HT1080 (cell line): ENCODE results near the gene ACAT2. TPM values are rescaled to one million over a fixed set of nuclear protein-coding genes. Genes with fewer than 3 reads are reported as not detected.
"Not testable (repeated sequence)": the region's sequence is repeated elsewhere in the genome, so short reads cannot be mapped to it uniquely, and the experiment has no call there.

Experiments used
- DNase-seq: peaks from one replicate; pipeline ENCODE4 v3.0.0-alpha.2; 2015; ENCODE audit warnings: low read depth
- total RNA-seq: library from RNA; depleted of rRNA; stranded (reverse); fragments of >200 nt; shearing (Covaris generic); gene quantifications from 2 replicates; pipeline ENCODE4 v1.2.3, GENCODE V29; 2014

The ACAT2 gene
- total RNA-seq, 1 experiment from 2014 or later = 97.0 TPM

GRCh38 chr6:159762681-159763293 is 942 bp downstream of the ACAT2 start:
- DNase-seq = no peak

DNA sequence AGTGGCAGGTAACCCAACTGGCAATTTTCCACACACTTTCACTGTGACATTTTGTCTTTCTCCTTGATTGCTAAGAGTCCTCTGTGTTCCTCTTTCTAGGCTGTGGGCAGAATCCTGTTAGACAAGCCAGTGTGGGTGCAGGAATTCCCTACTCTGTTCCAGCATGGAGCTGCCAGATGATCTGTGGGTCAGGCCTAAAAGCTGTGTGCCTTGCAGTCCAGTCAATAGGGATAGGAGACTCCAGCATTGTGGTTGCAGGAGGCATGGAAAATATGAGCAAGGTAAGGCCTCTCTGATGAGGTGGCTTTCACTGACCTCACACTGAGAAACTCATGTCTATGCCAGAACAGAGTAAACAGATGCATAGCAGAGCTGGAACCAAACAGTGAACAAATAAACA is 5.1 kb downstream of the ACAT2 start:
- no peak for DNase-seq

- no peak for DNase-seq
Observed at GRCh38 chr6:159769470-159769869, 7.6 kb downstream of the ACAT2 start.

DNA sequence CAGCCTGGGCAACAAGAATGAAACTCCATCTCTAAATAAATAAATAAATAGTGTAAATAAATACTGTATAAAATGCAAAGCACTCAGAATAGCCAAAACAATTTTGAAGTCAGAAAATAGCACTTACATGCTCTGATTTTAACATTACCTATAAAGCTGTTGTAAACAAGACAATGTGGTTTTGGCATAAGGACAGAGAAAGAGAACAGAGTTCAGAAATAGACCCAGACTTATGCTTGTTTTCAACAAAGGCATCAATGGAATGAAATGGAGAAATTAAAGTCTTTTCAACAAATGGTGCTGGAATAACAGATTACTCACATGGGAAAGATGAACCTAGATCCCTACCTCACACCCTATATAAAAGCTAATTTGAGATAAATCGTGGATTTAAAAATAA is 10.4 kb downstream of the ACAT2 start:
- DNase-seq = no peak

GRCh38 chr6:159777240-159777904 is 15.5 kb downstream of the ACAT2 start:
- DNase-seq = no peak

- no peak for DNase-seq
Observed at GRCh38 chr6:159778131-159778530, 16.3 kb downstream of the ACAT2 start.

DNA sequence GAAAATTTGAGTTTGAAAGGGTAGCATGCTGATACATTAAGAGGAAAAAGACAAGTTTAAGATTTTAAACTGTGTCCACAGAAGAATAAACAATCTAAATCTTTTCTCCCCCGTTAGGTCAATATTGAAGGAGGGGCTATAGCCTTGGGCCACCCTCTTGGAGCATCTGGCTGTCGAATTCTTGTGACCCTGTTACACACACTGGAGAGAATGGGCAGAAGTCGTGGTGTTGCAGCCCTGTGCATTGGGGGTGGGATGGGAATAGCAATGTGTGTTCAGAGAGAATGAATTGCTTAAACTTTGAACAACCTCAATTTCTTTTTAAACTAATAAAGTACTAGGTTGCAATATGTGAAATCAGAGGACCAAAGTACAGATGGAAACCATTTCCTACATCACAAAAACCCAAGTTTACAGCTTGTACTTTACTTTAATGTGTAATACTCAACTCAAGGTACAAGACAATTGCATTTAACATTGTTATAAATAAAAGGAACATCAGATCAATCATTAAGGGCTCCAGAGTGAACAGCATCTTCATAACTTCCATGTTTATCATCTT is 16.8 kb downstream of the ACAT2 start:
- no peak for DNase-seq

- no peak for DNase-seq
Observed at GRCh38 chr6:159788276-159788675, 26.4 kb downstream of the ACAT2 start.

- DNase-seq = peak; percentile 13
Observed at GRCh38 chr6:159788753-159789376, 27.0 kb downstream of the ACAT2 start.

GRCh38 chr6:159789377-159790148 is 27.7 kb downstream of the ACAT2 start, which contains the start of gene TCP1:
TCP1 (minus strand) TSS chr6:159789602; CDS start chr6:159789468, 134 bp downstream.
- peak; percentile 99 for DNase-seq

DNA sequence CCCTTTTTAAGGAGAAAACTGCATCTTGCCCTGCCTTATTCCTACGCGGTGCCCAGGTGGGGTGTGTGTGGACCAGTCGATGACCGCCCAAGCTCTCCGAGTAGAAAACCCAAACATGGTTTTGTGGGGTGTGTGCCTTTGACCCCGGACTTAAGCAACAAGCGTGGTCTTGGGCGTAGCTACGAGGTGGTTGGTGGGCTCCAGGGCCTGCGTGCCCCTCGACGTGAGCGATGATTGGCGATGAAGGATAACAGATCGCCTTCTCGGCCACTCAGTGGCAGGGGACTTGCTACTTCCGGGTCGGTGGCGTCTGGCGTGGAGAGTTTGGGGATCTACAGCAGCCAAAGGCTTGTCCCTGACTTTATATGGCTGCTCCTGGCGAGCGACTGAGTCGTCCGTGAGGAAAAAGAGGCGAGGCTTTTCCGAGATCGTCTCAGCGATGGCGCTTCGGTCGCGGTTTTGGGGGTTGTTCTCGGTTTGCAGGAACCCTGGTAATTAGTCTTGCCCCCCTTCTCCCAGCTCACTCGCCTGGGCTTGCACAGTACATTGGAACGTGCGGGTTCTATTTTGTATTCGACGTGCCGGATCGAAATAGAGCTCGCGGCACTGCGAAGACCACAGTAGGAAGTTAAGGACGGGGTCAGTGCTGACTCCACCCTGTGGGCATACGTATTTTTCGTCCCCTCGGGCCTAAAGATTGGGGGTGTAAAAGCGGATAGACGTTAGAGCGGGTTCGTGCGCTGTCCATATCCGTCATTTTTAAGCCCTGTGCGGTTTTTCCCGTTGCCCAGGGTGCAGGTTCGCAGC is 28.5 kb downstream of the ACAT2 start, which contains the start of gene MRPL18:
Gene MRPL18, plus strand, starts transcription at position 319 of the 807 bp plus-strand sequence. Its CDS starts 121 bp downstream, at position 440.
- peak; percentile 97 for DNase-seq

DNA sequence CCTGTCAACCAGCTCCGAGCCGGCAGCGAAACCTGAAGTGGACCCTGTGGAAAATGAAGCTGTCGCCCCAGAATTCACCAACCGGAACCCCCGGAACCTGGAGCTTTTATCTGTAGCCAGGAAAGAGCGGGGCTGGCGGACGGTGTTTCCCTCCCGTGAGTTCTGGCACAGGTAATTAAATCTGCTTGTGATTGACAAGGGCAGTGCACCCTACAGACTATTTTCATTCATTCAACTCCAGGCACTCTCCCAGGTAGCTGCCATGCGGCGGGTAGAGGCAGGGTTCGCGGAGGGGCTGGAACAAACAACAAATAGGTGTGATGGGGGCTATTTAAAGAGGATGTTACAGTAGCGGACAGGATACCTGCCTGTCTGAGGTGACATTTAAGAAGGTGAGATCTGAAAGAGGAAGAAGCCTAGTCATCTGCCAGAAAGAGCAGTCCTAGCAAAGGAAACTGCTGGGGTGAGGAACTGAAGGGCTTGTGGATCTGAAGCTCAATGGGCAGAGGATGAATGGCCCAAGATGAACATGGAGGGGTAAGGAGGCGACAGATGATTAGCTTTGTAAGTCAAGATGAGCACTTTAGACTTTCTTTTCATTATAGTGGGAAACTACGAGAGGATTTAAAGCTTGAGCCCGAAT is 29.2 kb downstream of the ACAT2 start:
- DNase-seq = no peak

DNA sequence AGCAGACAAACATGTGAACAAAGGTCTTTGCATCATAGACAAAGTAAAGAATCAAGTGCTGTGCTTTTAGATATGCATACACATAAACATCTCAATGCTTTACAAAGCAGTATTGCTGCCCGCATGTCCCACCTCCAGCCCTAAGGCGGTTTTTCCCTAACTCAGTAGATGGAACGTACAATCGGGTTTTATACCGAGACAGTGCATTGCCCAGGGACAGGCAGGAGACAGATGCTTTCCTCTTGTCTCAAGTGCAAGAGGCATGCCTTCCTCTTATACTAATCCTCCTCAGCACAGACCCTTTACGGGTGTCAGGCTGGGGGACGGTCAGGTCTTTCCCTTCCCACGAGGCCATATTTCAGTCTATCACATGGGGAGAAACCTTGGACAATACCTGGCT is 33.1 kb downstream of the ACAT2 start:
- DNase-seq = not testable (repeated sequence)

- no peak for DNase-seq
Observed at GRCh38 chr6:159797554-159797953, 35.7 kb downstream of the ACAT2 start.

- DNase-seq = no peak
Observed at GRCh38 chr6:159800141-159800865, 38.5 kb downstream of the ACAT2 start, which contains the start of gene PNLDC1. PNLDC1 (plus strand) TSS chr6:159800276; CDS start chr6:159800308, 32 bp downstream.

- DNase-seq = no peak
Observed at GRCh38 chr6:159801935-159802334, 40.1 kb downstream of the ACAT2 start.

DNA sequence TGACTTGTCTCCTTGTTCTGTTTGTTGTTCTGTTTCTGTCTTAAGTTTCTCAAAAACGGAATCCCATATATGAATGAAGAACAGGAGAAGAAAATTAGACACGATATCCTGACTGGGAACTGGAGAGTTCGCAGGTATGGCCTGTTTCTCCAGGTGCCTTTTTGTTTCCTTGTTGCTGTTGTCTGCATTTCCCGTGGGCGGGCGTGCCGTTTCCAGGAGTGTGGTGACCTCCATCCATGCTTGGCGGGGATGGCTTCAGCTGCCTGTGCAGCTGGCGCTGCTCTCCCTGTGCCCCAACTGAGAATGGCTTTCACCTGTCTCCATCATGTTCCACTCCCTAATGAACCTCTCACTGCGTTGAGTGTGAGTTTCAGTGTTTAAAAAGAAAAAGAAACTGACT is 42.7 kb downstream of the ACAT2 start:
- DNase-seq = no peak

DNA sequence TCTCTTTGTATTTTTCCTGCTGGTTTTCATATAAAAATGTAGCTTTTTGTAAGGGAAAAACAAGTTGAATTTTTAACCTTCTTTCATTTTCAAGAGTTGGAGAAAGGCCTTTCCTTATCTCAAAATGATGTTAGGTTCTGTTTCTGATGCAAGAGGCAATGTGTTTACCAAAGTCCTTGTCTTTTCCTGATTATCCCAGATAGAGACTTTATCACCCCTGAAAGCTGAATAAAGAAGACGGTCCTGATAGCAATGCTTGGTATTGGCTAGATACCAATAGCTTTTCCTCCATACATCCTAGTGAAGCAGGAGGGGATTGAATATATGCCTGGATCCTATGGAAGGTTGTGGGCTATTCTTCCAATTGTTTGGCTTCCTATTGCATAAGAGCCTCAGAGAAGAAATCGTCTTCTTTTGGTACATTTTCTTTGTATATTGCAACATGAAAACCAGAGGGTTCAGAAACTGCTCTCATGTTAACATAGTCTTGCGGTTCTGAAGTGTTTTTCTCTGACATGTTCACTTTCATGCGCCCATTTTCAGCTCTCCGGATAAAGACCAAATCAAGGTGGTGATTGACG is 43.7 kb downstream of the ACAT2 start:
- no peak for DNase-seq

DNA sequence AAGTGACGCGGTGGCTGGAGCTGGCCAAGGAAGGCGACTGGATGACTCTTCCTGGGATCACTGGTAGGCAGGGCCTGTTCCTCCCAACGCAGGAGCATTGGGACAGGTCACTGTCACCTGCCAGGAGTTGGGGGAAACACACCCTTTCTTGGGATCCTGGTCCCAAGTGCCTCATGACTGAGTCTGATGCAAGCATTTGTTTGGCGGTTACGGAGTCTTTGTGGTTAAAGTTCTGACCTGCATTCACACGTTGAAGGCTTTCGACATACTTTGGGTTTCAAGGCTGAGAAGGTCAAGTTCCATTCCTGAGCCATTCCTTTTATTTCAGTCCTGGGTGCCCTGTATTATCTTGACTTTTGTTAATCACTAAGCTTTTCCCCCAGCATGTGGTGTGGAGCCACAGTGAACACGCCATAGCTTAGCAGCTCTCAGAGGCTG is 44.2 kb downstream of the ACAT2 start:
- no peak for DNase-seq
